ENCODE data around the gene TIMELESS. TPM values are rescaled to one million over a fixed set of nuclear protein-coding genes. Genes with fewer than 3 reads are reported as not detected.

Gene TIMELESS
- polyA plus RNA-seq, 3 donors: 34.8 to 38.2 (median 35.2) TPM

Other genes starting within 250 kb of the TIMELESS start
- gene RNF41, start 227.5 kb downstream of the TIMELESS start, polyA plus RNA-seq (ENCODE audit: insufficient read length in 3 of 3): 10 to 100 TPM; 44.8 to 48.4 (median 46.7) TPM
- 10 to 100 TPM; 26.1 to 31.5 (median 29.5) TPM for gene NABP2, start 225.1 kb downstream of the TIMELESS start, polyA plus RNA-seq (ENCODE audit: insufficient read length in 3 of 3)
- gene SLC39A5, start 219.4 kb downstream of the TIMELESS start, polyA plus RNA-seq (ENCODE audit: insufficient read length in 3 of 3): 10 to 100 TPM; 36.0 to 50.3 (median 49.2) TPM
- gene ANKRD52, start 191.0 kb downstream of the TIMELESS start, polyA plus RNA-seq (ENCODE audit: insufficient read length in 3 of 3): 10 to 100 TPM; 24.9 to 27.2 (median 25.2) TPM
- gene COQ10A, start 182.5 kb downstream of the TIMELESS start, polyA plus RNA-seq (ENCODE audit: insufficient read length in 3 of 3): 10 to 100 TPM; 16.6 to 19.6 (median 16.8) TPM
- gene CS, start 149.1 kb downstream of the TIMELESS start, polyA plus RNA-seq (ENCODE audit: insufficient read length in 3 of 3): 100 to 1,000 TPM; 216 to 220 (median 217) TPM
- gene CNPY2, start 133.4 kb downstream of the TIMELESS start, polyA plus RNA-seq (ENCODE audit: insufficient read length in 3 of 3): 100 to 1,000 TPM; 155 to 171 (median 163) TPM
- gene PAN2, start 115.4 kb downstream of the TIMELESS start, polyA plus RNA-seq (ENCODE audit: insufficient read length in 3 of 3): 10 to 100 TPM; 73.1 to 89.8 (median 75.8) TPM
- under 1 TPM; 0.58 to 0.82 (median 0.65) TPM for gene IL23A, start 110.5 kb downstream of the TIMELESS start, polyA plus RNA-seq (ENCODE audit: insufficient read length in 3 of 3)
- gene STAT2, start 89.3 kb downstream of the TIMELESS start, polyA plus RNA-seq (ENCODE audit: insufficient read length in 3 of 3): 10 to 100 TPM; 78.6 to 87.0 (median 85.2) TPM
- gene APOF, start 86.6 kb downstream of the TIMELESS start, polyA plus RNA-seq (ENCODE audit: insufficient read length in 3 of 3): under 1 TPM in 1 of 3 donors, not detected in 2; 0.11 TPM
- under 1 TPM in 1 of 3 donors, not detected in 2; 0.18 TPM for gene MIP, start 5.2 kb upstream of the TIMELESS start, polyA plus RNA-seq (ENCODE audit: insufficient read length in 3 of 3)
- 1 to 10 TPM; 3.9 to 4.2 (median 4.1) TPM for gene SPRYD4, start 19.2 kb upstream of the TIMELESS start, polyA plus RNA-seq (ENCODE audit: insufficient read length in 3 of 3)
- 1 to 10 TPM in 2 of 3 donors, under 1 TPM in 1; 0.89 to 1.7 (median 1.1) TPM for gene GLS2, start 38.7 kb upstream of the TIMELESS start, polyA plus RNA-seq (ENCODE audit: insufficient read length in 3 of 3)
- gene RBMS2, start 72.4 kb upstream of the TIMELESS start, polyA plus RNA-seq (ENCODE audit: insufficient read length in 3 of 3): 10 to 100 TPM; 40.8 to 48.7 (median 42.5) TPM
- 10 to 100 TPM; 73.0 to 88.5 (median 74.2) TPM for gene BAZ2A, start 180.9 kb upstream of the TIMELESS start, polyA plus RNA-seq (ENCODE audit: insufficient read length in 3 of 3)
- gene ATP5F1B, start 196.6 kb upstream of the TIMELESS start, polyA plus RNA-seq (ENCODE audit: insufficient read length in 3 of 3): 1,000 to 10,000 TPM; 1,294 to 1,348 (median 1,299) TPM
- gene PTGES3, start 238.9 kb upstream of the TIMELESS start, polyA plus RNA-seq (ENCODE audit: insufficient read length in 3 of 3): 100 to 1,000 TPM; 335 to 363 (median 347) TPM

Measured in right renal cortex interstitium (tissue), 3 donors.